Measurements from ENCODE around the gene CHRNB2. TPM values are rescaled to one million over a fixed set of nuclear protein-coding genes. Genes with fewer than 3 reads are reported as not detected.

The CHRNB2 gene
- total RNA-seq (2022), result 0.15 and 0.21 TPM in 2 replicates
- Bru-seq, nascent RNA, result percentile 11 among the genes with signal in this experiment
- percentile 20 among the genes with signal in this experiment for BruChase-seq, experiment 1, labeled RNA remaining after a 6-hour chase
- BruChase-seq, experiment 2, labeled RNA remaining after a 2-hour chase, result percentile 18 among the genes with signal in this experiment
- long read RNA-seq, result 0 reads

- no TSS peak for BruUV-seq (replicated peaks)
- POLR2A ChIA-PET, result interaction anchor here (0.9 to 2.0 kb wide), 5 partner anchors 8 to 371 kb away, joined by 3 to 8 read pairs (median 4); partner anchors contain the start of gene PMVK
- peaks cover 53% of the 10 kb centered on the region for H3K27me3 Mint-ChIP-seq (ENCODE audit: insufficient read depth, unreplicated experiment)
- TF ChIP-seq CTCF (IDR thresholded peaks at IDR 0.05; ENCODE audit: unreplicated experiment), result no peak
- peak; percentile 66 for DNase-seq (ENCODE audit: unreplicated experiment)
- CTCF ChIA-PET, result interaction anchor here (0.7 to 1.6 kb wide), 4 partner anchors 8 to 311 kb away, joined by 3 to 6 read pairs (median 4); no protein-coding TSS in a partner anchor
- no peak within 1 kb of the TSS for H3K27ac Mint-ChIP-seq (ENCODE audit: low read depth, unreplicated experiment)
- no peaks in the 10 kb centered on the region for H3K9me3 Mint-ChIP-seq (ENCODE audit: unreplicated experiment)
- no peaks in the 10 kb centered on the region for H3K36me3 Mint-ChIP-seq (ENCODE audit: insufficient read depth, unreplicated experiment)
- peak within 1 kb of the TSS; percentile 52 for H3K4me3 Mint-ChIP-seq (ENCODE audit: unreplicated experiment)
- peaks cover 11% of the 10 kb centered on the region for H3K4me1 Mint-ChIP-seq (ENCODE audit: insufficient read depth, unreplicated experiment)
- intact Hi-C loops (cut with micrococcal nuclease), result no loop called here
These were observed at the start of gene CHRNB2 for GRCh38 chr1:154567386-154568156. Gene CHRNB2, plus strand, starts transcription at chr1:154567778. Its CDS starts 267 bp downstream, at chr1:154568045.

DNA sequence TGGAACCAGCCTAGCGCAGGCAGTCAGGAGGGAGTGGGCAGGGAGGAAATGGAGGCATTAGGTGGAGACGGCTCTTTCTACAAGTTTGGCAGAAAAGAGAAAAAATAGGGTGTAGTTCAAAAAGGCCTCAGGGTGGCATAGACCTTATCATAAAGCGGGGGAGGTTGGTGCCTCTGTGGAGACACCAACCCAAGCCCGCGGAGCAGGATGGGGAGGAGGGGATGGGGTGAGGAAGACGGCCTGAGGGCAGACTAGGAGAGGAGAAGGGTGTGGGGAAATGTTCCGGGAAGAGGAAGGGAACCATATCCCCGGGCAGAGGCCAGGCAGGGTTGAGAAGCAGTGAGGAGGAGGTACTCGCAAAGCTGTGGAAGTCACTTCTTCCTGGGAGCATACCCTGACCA, 48.0 kb upstream of the CHRNB2 start:
- Mint-ChIP-seq H3K36me3 (ENCODE audit: insufficient read depth, unreplicated experiment) (no peaks in the 10 kb centered on the region), H3K4me1 (ENCODE audit: insufficient read depth, unreplicated experiment) (peaks cover 15% of the 10 kb centered on the region), H3K27me3 (ENCODE audit: insufficient read depth, unreplicated experiment) (peaks cover 51% of the 10 kb centered on the region), H3K4me3 (ENCODE audit: unreplicated experiment) (no peak overlapping the region), H3K9me3 (ENCODE audit: unreplicated experiment) (no peaks in the 10 kb centered on the region), H3K27ac (ENCODE audit: low read depth, unreplicated experiment) (no peak overlapping the region)
- no peak for DNase-seq (ENCODE audit: unreplicated experiment)
- BruUV-seq (replicated peaks), result no TSS peak
- TF ChIP-seq CTCF (IDR thresholded peaks at IDR 0.05; ENCODE audit: unreplicated experiment), result no peak
- CTCF ChIA-PET, result interaction anchor here (0.6 to 1.1 kb wide), 3 partner anchors 11 to 149 kb away, joined by 3 to 6 read pairs (median 4); no protein-coding TSS in a partner anchor
- intact Hi-C loops (cut with micrococcal nuclease), result no loop called here
- POLR2A ChIA-PET, result interaction anchor here (1.0 to 1.4 kb wide), 2 partner anchors 14 to 417 kb away, joined by 3 to 5 read pairs; partner anchors contain the start of gene PMVK

- Mint-ChIP-seq H3K9me3 (ENCODE audit: unreplicated experiment) (no peaks in the 10 kb centered on the region), H3K27ac (ENCODE audit: low read depth, unreplicated experiment) (no peak overlapping the region), H3K27me3 (ENCODE audit: insufficient read depth, unreplicated experiment) (peaks cover 45% of the 10 kb centered on the region), H3K4me1 (ENCODE audit: insufficient read depth, unreplicated experiment) (peaks cover 15% of the 10 kb centered on the region), H3K36me3 (ENCODE audit: insufficient read depth, unreplicated experiment) (no peaks in the 10 kb centered on the region), H3K4me3 (ENCODE audit: unreplicated experiment) (no peak overlapping the region)
- POLR2A ChIA-PET, result interaction anchor here (0.6 to 1.4 kb wide), 4 partner anchors 13 to 416 kb away, joined by 3 to 5 read pairs (median 3); partner anchors contain the start of gene PMVK
- CTCF ChIA-PET, result interaction anchor here (0.6 to 1.2 kb wide), 4 partner anchors 14 to 114 kb away, joined by 4 to 6 read pairs (median 6); no protein-coding TSS in a partner anchor
- no TSS peak for BruUV-seq (replicated peaks)
- peak; percentile 25 for DNase-seq (ENCODE audit: unreplicated experiment)
- intact Hi-C loops (cut with micrococcal nuclease), result no loop called here
- TF ChIP-seq CTCF (IDR thresholded peaks at IDR 0.05; ENCODE audit: unreplicated experiment), result no peak
These were observed 47.2 kb upstream of the CHRNB2 start for GRCh38 chr1:154520333-154520732.

GRCh38 chr1:154521695-154522094, 45.9 kb upstream of the CHRNB2 start:
- Mint-ChIP-seq H3K4me3 (ENCODE audit: unreplicated experiment) (no peak overlapping the region), H3K4me1 (ENCODE audit: insufficient read depth, unreplicated experiment) (peaks cover 15% of the 10 kb centered on the region), H3K36me3 (ENCODE audit: insufficient read depth, unreplicated experiment) (no peaks in the 10 kb centered on the region), H3K9me3 (ENCODE audit: unreplicated experiment) (no peaks in the 10 kb centered on the region), H3K27me3 (ENCODE audit: insufficient read depth, unreplicated experiment) (peaks cover 32% of the 10 kb centered on the region), H3K27ac (ENCODE audit: low read depth, unreplicated experiment) (no peak overlapping the region)
- ChIA-PET CTCF (interaction anchor here (0.6 to 0.8 kb wide), 2 partner anchors 10 to 563 kb away, joined by 3 to 5 read pairs; no protein-coding TSS in a partner anchor), POLR2A (interaction anchor here (0.7 to 1.3 kb wide), 4 partner anchors 21 to 62 kb away, joined by 3 to 5 read pairs (median 3); no protein-coding TSS in a partner anchor)
- intact Hi-C loops (cut with micrococcal nuclease), result no loop called here
- no TSS peak for BruUV-seq (replicated peaks)
- no peak for DNase-seq (ENCODE audit: unreplicated experiment)
- TF ChIP-seq CTCF (IDR thresholded peaks at IDR 0.05; ENCODE audit: unreplicated experiment), result no peak

All from MCF 10A (cell line).